ENCODE measurements around the gene OSBPL5. TPM values are rescaled to one million over a fixed set of nuclear protein-coding genes. Genes with fewer than 3 reads are reported as not detected.

The OSBPL5 gene
- total RNA-seq, 4 donors from 2014 or later: 39.9 to 94.0 (median 66.4) TPM

DNA sequence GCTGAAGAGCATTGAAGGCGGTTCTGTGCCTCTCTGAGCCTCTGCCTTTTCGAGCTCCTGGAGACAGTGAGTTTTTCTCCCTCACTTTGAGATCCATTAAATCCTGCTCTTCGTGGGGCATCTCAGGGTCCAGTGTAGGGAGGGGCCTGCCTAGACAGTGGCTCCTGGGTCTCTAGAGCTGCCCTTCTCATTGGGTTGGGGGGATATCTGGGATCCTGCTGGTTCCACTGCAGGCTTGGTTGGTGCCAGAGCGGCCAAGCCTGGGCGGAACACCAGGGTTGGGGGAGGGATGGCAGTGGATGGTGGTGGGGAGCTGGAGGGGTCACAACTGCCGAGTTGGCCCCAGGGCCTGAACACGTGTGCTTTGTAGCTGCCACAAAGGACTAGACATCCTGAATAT, 55.7 kb downstream of the OSBPL5 start:
- no peaks in the 10 kb centered on the region for H3K27me3 ChIP-seq
- TF ChIP-seq POLR2A (IDR thresholded peaks at IDR 0.05): no peak
- no peak for TF ChIP-seq EP300 (IDR thresholded peaks at IDR 0.05)
- no peak for TF ChIP-seq POLR2AphosphoS5 (IDR thresholded peaks at IDR 0.05)
- ATAC-seq: no peak
- H3K4me1 ChIP-seq: peaks cover 0 to 9% (median 0%) of the 10 kb centered on the region in 3 donors
- no peaks in the 10 kb centered on the region for H3K9me3 ChIP-seq
- H3K4me3 ChIP-seq: no peak overlapping the region
- peaks cover 0 to 67% of the 10 kb centered on the region in 2 donors for H3K36me3 ChIP-seq
- H3K27ac ChIP-seq: no peak overlapping the region
- WGBS, 2 donors (ENCODE audit: low coverage in 1 of 2): 100% methylated on average over 3 of the region's 7 CpGs; no CpG with 5 or more reads in 1 of the 2 donors

DNA sequence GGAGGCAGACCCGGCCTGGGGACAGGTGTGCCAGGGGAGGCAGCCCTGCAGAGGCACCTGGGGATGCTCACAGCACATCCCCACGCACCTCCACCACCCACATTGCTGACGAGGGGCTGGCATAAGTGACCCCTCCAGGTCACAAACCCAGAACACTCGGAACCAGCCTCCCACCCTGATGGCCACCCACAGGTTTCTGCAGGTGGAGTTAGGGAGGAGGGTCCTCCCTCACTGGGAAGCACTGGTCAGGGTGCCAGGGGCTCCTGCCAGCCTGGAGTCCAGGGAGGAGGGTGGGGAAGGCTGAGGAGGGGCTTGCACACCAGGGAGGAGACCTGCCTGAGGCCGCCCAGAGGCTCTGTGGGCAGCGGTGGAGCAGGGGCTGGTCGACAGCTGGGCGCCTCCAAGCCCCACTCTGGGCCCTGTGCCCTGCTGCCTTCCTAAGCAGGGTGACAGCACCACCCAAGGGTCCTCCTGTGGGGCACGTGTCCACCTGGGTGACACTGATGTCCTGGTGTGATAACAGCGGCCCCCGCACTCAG, 56.9 kb downstream of the OSBPL5 start:
- Histone ChIP-seq H3K27me3 (no peaks in the 10 kb centered on the region), H3K4me1 (peaks cover 0 to 9% (median 0%) of the 10 kb centered on the region in 3 donors), H3K27ac (no peak overlapping the region), H3K36me3 (peaks cover 0 to 74% of the 10 kb centered on the region in 2 donors), H3K9me3 (no peaks in the 10 kb centered on the region), H3K4me3 (no peak overlapping the region)
- TF ChIP-seq, protein P1, sequence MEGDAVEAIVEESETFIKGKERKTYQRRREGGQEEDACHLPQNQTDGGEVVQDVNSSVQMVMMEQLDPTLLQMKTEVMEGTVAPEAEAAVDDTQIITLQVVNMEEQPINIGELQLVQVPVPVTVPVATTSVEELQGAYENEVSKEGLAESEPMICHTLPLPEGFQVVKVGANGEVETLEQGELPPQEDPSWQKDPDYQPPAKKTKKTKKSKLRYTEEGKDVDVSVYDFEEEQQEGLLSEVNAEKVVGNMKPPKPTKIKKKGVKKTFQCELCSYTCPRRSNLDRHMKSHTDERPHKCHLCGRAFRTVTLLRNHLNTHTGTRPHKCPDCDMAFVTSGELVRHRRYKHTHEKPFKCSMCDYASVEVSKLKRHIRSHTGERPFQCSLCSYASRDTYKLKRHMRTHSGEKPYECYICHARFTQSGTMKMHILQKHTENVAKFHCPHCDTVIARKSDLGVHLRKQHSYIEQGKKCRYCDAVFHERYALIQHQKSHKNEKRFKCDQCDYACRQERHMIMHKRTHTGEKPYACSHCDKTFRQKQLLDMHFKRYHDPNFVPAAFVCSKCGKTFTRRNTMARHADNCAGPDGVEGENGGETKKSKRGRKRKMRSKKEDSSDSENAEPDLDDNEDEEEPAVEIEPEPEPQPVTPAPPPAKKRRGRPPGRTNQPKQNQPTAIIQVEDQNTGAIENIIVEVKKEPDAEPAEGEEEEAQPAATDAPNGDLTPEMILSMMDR (IDR thresholded peaks at IDR 0.05): no peak
- TF ChIP-seq EP300 (IDR thresholded peaks at IDR 0.05) (no peak), POLR2A (IDR thresholded peaks at IDR 0.05) (no peak), POLR2AphosphoS5 (IDR thresholded peaks at IDR 0.05) (no peak)
- WGBS, 2 donors (ENCODE audit: low coverage in 1 of 2): 50% methylated on average over 2 of the region's 11 CpGs; no CpG with 5 or more reads in 1 of the 2 donors
- no peak for ATAC-seq

DNA sequence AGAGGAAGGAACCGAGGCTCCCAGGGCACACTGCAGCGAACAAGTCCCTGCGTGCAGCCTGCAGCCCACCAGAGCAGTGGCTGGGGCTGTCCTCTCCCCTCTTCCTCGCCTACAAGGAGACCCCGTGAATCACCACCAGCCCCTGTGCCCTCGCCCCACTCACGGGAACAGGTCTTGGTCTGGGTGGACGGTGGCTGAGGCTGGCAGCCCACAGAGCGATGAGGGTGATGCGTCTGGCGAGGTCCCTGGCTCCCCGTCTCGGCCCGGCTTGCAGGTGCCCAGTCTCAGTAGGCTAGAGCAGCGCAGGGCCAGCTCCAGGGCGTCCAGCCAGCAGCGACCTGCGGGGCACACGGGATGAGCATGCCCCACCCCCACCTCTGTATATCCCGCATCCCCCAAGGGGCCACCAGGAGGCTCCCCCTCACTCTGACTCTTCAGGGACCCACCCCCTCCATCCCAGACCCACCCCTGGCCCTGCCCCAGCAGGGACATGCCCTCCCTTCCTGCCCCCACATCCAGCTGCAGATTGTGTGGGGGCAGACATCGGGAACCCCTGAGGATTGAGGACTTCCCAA, 57.4 kb downstream of the OSBPL5 start:
- peaks cover 0 to 78% of the 10 kb centered on the region in 2 donors for H3K36me3 ChIP-seq
- H3K27ac ChIP-seq: no peak overlapping the region
- TF ChIP-seq POLR2AphosphoS5 (IDR thresholded peaks at IDR 0.05) (no peak), EP300 (IDR thresholded peaks at IDR 0.05) (no peak), POLR2A (IDR thresholded peaks at IDR 0.05) (no peak)
- TF ChIP-seq, protein P1 (IDR thresholded peaks at IDR 0.05): no peak
- peaks cover 0 to 9% (median 0%) of the 10 kb centered on the region in 3 donors for H3K4me1 ChIP-seq
- no peaks in the 10 kb centered on the region for H3K9me3 ChIP-seq
- WGBS, 2 donors (ENCODE audit: low coverage in 1 of 2): no CpG with 5 or more reads among the region's 21 CpGs
- H3K4me3 ChIP-seq: no peak overlapping the region
- no peaks in the 10 kb centered on the region for H3K27me3 ChIP-seq
- no peak for ATAC-seq

DNA sequence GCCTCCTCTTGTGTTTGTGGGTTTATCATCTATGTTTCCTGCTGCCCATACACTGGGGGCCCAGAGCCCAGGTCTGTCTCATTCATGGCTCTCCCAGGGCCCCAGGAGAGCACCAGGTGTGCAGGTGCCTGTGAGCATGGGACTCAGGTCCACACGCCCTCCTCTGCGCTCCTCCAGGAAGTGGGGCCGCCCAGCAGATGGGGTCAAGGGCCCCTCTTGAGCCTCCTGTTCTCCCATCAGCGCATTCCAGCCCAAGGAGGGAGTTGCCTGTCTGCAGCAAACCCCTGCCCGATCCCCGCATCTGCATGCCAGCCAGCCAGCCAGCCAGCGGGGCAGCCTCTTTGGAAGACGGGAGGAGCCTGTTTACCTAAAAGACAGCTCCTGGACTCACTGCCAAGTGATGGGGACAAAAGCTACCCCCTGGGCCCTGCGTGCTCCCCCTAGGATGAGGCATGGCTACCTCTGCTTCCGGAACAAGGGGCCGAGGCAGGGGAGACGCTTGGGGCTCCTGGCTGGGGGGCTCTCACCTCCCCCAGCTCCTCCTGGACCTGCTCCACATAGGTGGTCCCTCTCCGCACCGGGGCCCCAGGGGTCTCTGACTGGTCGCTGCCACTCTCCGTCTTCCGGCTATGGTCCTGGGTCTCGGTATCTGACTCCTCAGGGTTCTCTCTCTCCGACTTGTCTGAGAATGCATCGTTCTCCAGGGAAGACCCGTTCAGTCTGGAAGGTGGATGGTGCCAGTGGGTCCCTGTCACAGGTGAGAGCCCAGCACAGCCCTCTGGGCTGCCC, 58.2 kb downstream of the OSBPL5 start:
- 88% methylated on average over 8 of the region's 21 CpGs; no CpG with 5 or more reads in 1 of the 2 donors for WGBS, 2 donors (ENCODE audit: low coverage in 1 of 2)
- no peaks in the 10 kb centered on the region for H3K9me3 ChIP-seq
- peaks cover 0 to 86% of the 10 kb centered on the region in 2 donors for H3K36me3 ChIP-seq
- no peak overlapping the region for H3K4me3 ChIP-seq
- no peak for ATAC-seq
- H3K4me1 ChIP-seq: peaks cover 0 to 9% (median 0%) of the 10 kb centered on the region in 3 donors
- TF ChIP-seq, protein P1 (IDR thresholded peaks at IDR 0.05): no peak
- TF ChIP-seq POLR2AphosphoS5 (IDR thresholded peaks at IDR 0.05) (no peak), POLR2A (IDR thresholded peaks at IDR 0.05) (no peak), EP300 (IDR thresholded peaks at IDR 0.05) (no peak)
- no peak overlapping the region for H3K27ac ChIP-seq
- H3K27me3 ChIP-seq: no peaks in the 10 kb centered on the region
